ENCODE results near the gene DISC1.

Gene DISC1

DNA sequence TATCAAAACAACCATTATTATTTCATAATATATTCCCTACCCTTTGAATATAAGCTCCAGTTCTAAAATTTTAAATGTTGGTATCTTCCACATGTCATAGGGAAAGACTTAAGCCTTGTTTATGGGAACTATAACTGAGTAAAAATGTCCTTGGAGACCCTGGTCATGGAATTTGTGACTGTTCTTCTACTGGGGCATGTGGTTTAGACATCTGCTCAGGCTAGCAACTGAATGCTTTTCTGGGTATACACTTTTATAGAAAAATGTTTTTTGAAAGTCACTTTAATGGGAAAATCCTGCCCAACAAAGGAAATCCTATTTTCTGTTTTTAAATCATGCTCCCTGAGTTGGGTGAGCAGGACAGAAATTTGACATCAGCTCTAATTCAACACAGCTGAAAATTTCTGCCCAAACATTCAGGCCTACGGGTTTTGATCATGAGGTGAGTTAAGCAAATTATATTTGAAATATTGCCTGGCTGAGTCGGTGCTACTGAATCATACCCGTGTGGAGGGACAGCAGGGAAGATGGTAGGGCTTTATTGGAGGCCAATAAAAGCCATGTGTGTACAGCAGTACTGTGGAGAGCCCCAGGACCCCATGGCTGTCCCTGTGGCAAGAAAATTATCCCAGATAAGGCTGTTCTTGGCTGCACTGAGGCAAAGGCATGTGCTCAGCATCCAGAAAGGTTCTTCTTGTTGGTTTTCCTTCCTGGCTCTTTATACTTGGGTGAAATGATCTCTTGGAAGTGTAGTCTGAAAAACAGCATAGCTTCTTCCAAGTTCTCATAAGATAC lies 391.8 kb downstream of the DISC1 start:
- DNase-seq = no peak

- no peak for DNase-seq
Observed at GRCh38 chr1:232019026-232019340, 392.4 kb downstream of the DISC1 start.

DNA sequence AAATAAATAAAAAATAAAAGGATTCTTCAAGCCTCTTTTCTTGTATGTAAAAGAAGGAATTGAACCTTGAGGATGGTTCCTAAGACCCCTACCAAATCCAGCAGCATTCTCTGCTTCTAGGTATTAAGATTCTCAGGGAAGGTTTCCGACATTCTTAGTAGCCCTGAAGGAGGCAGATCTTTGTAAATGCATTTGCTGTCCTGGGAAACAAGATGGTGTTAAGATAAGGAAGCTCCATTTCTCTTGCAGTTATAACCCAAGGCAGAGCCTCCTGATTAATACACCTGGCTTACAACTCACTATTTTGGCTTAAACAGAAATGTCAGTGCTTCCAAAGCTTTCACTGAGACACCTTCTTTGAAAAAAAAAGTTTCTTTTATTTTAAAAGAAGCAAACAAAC lies 393.8 kb downstream of the DISC1 start:
- DNase-seq = no peak

DNA sequence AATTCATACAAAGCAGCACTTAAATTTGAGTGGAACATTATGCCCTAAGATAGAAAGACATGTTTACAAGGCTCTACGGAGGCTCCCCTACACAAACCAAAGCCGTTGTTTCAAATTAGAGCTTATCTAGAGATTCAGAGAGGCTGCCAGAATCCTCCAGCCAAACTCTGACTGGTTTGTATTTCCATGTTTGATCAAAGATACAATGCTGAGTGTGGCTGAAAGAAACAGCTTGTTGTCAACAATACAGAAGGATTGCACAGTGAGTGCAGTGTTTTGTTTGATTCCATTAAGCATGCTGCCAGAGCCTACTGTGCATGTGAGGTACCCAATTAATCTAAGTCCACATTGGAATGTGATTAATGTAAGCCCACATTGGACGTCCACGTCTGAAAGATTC lies 402.7 kb downstream of the DISC1 start:
- no peak for DNase-seq

DNA sequence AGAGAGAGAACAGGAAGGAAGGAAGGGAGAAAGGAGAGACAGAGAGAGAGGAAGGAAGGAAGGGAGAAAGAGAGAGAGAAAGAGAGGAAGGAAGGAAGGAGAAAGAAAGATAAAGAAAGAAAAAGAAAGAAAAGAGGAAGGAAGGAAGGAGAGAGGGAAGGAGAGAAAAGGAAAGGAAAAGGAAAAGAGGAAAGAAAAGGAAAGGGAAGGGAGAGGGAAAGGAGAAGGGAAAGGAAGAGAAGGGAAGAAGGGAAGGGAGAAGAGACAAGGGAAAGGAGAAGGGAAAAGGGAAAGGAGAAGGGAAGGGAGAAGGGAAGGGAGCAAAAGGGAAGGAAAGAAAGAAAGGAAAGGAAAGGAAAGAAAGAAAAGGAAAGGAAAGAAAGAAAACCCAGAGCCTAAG lies 404.6 kb downstream of the DISC1 start:
- no peak for DNase-seq

DNA sequence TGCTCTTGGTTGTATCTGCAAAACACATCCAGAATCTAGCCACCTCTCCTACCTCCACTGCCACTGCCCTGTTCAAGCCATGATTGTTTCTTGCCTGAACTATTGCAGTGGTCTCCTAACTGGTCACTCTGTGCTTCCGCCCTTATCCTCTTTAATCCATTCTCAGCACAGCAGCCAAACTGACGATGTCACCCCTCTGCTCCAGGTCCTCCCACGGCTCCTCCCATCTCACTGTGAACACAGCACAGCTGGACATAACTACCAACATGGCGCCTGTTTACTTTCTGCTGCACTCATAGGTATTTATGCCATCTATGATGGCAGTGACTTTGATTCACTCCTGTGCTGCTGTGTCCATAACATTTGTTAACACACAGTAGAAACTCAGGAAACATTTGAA lies 406.7 kb downstream of the DISC1 start:
- no peak for DNase-seq

- no peak for DNase-seq
Observed at GRCh38 chr1:232034556-232034955, 408.0 kb downstream of the DISC1 start.

- DNase-seq = no peak
Observed at GRCh38 chr1:232036181-232036933, 409.8 kb downstream of the DISC1 start.

GRCh38 chr1:232037774-232038388 lies 411.3 kb downstream of the DISC1 start:
- no peak for DNase-seq

- DNase-seq = no peak
Observed at GRCh38 chr1:232038706-232039677, 412.4 kb downstream of the DISC1 start.

DNA sequence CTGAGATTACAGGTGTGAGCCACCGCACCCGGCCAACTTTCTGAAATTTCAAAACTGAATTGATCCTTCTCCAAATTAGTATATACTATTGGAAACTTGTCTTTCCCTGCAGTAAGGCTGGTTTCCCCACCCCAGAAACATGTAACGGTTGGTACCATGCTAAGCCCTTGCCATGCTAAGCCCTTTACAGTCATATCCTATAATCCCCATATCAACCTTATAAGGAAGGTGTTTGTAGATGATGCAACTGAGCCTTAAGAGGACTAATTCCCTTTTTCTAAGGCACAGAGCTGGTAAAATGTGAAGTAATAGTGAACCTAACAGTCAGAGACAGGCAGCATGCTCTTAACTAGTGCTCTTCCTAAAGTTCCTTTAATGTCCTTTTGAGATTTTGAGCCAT lies 413.7 kb downstream of the DISC1 start:
- DNase-seq = no peak

- no peak for DNase-seq
Observed at GRCh38 chr1:232044728-232045127, 418.1 kb downstream of the DISC1 start.

DNA sequence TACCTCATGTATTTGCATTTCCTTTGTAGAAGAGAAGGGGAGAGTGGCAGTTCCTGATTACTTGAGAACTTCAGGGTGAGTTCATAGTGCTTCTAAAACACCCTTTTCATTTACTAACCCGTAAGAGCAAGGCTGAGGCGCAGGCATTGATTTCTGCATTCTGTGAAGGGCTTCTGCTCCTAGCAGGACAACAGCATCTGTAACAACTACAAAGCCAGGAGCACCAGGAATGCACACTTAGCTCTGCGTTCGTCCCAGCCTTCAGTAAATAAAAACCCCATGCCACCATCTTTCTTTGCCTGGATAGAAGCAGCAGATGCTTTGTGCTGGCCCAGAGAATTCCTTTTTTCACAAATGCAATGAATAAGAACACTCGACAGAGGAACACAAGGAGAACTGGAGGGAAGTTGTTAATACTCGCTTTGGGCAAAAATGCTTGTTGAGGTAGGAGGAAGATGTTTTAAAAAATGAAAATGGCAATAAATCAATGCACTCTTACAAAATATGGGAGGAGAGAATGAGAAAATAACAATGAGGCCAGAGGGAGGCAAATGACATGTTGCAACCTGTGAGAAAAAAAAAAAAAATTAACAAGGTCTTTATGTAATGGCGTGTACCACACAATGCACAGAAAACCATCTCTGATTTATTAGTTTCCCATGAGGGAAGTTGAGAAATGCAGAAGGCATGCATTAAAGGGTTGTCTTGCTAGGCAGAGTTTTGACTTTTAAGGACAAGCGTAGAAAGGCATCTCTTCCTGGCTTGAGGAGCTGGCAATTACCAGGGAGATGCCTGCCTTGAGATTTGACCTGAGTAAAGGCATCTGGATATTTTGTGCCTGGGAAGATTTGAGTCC lies 418.8 kb downstream of the DISC1 start:
- no peak for DNase-seq

DNA sequence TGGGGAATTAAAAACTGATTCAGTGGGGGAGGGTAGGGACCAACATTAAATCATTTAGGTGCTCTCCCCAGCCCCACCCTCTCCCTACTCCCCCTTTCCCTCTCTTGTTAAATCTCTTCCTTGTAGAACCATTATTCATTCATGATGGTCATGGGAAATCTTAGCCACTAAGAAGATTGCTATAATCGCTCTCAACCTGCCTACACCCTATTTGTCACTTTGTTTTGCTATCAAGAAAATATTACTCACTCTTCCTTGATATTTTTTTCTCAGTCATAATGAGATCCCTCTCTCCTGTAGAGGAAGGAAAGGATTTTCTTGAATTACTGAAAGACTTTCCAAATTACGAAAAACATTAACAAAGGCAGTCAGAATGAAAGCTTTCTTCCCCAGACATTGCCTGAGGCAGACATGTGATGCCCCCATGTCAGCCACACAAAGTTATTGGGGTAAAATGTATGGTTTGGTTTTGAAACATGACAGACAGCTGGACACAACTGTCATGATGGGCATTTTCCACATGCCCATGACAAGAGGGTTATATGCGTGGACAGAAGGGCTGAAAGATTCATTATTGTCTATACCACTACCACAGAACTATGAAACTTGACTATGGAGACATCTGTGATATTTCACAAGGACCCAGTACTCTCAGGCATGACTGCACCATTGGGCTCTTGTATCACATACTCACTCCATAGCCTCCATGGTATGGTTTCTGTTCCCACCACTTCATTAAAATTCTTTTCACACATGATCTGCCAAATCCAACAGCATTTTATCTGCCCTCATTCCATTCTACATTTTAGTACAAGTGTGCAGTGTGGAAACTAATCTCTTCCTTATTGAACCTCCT lies 420.1 kb downstream of the DISC1 start:
- no peak for DNase-seq

- DNase-seq = no peak
Observed at GRCh38 chr1:232047473-232047872, 420.9 kb downstream of the DISC1 start.

- no peak for DNase-seq
Observed at GRCh38 chr1:232048481-232048880, 421.9 kb downstream of the DISC1 start.

- no peak for DNase-seq
Observed at GRCh38 chr1:232049335-232049734, 422.7 kb downstream of the DISC1 start.

- DNase-seq = no peak
Observed at GRCh38 chr1:232057217-232057895, 430.8 kb downstream of the DISC1 start.

GRCh38 chr1:232057896-232058274 lies 431.3 kb downstream of the DISC1 start:
- no peak for DNase-seq

DNA sequence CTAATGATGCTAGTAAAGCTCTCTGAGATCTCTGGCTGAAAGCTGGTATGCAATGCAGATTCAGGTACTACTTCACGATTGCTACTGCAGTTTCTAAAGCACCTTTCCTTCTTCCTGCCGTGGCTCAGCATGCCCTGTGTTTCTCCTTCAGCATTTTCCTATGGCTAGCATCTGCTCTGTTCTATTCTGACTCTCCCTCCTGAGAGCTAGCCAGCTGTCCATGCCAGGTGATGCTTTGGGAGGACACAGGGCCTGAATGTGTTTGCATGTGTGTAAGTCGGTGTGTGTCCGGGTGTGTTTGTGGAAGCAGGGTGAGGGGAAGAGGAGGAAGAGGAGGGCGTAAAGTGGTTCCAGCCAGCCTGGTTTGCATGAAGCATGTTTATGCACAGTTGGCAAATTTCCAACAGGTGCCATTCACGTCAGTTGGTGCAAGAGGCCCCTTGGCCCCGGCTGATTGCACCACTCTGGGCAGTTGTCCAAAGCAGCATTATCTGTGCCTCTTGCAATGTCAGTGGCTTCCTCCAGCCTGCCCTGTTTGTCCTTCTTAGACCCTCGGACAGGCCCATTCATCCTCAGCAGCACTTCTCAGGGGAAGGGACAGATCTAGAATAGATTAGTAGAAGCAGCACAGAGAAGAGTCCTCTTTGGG lies 433.3 kb downstream of the DISC1 start:
- no peak for DNase-seq
